ENCODE data around the gene FGF18.
A peak's percentile ranks its signal among the peaks of the same experiment; 100 is the strongest.
"Not testable (repeated sequence)": the region's sequence is repeated elsewhere in the genome, so short reads cannot be mapped to it uniquely, and the experiment has no call there.

The FGF18 gene, protein sequence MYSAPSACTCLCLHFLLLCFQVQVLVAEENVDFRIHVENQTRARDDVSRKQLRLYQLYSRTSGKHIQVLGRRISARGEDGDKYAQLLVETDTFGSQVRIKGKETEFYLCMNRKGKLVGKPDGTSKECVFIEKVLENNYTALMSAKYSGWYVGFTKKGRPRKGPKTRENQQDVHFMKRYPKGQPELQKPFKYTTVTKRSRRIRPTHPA

DNA sequence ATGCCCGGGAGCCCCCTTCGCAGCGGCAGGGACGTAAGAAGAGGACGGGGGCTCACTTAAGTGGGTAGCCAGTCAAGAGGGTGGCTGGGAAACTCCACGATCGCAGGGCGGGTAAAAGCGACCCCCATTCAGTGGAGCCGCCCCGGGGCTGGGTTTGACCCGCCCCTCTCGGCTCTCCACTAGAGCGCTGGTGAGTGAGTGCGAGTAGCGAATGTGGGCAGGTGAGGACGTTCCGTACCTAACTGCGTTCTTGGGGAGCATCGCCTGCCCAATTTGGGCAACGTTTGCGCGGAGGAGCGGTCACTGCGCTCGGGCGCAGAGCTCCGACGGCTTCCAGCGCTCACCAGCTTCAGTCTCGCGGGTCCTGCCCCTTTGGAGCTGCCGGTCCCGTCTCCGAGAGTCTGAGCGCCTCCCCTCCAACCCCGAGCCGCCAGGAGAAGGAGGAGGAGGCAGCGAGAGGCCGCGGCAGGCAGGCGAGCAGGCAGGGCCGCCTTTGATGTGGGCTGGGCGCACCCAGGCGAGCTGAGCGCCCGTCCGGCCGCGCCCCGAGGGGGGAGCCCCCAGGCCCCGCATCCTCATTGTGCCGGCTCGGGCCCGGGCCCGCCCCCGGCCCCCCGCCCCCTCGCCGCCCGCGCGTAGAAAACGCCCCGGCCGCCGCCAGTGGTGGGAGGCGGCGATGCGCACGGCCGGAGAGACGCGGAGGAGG, at the start of gene FGF18:
TSS of gene FGF18 (plus strand) at position 666 of the 706 bp plus-strand sequence. CDS start 553 bp downstream, outside the sequence.
- DNase-seq = peak; percentile 25

DNA sequence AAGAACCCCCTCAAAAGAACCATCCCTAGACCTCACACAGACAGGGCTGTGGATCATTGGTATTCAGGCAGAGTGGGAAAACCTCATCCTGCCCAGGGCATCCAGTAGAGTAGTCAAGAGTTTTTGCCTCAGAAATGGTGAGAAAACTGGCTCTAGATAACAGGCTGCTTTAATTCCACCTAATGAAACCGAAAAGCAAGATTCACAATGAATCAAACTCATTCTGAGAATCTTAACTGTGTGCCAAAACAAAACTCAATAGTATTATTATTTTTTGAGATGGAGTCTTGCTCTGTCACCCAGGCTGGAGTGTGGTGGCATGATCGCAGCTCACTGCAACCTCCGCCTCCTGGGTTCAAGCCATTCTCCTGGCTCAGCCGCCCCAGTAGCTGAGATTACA, 49.5 kb upstream of the FGF18 start:
- no peak for DNase-seq

DNA sequence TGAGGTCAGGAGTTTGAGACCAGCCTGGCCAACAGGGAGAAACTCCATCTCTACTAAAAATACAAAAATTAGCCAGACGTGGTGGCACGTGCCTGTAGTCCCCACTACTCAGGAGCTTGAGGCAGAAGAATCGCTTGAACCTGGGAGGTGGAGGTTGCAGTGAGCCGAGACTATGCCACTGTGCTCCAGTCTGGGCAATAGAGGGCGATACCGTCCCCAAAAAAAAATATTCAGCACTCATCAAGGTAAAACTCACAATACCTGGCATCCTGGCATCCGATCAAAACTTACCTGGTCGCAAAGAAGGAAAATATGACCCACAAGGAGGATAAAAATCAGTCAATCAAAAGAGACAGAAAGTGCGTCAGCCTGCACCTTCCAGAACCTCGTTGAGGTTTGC, 48.6 kb upstream of the FGF18 start:
- DNase-seq = not testable (repeated sequence)

DNA sequence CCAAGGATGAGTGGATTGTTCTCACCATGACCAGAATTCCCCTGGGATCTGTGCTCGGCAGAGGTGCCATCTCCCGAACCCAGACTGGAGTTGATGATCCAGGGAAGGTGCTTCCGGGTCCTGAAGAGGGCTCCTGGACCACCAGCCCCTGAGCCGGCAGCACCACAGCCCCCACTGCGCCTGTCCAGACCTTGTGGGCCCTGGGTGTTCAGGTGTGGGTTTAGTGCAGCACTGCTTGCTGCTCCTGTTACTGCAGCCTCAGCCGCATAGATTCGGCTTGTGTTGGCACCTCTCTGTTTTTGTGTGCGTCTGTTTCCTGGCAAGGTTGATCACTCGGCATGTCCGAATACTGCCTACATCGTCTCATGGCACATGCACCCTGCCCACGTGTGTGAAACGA, 48.1 kb upstream of the FGF18 start:
- no peak for DNase-seq

DNA sequence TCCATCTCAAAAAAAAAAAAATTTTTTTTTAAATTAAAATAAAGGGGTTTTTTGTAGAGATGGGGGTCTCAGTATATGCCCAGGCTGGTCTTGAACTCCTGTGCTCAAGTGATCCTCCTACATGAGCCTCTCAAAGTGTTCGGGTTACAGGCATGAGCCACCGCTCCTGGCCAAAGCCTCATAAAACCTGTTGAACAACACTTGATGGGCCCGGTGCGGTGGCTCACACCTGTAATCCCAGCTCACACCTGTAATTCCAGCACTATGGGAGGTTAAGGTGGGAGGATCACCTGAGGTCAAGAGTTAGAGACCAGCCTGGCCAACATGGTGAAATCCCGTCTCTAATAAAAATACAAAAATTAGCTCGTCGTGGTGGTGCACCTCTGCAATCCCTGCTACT, 39.5 kb upstream of the FGF18 start:
- DNase-seq = no peak

DNA sequence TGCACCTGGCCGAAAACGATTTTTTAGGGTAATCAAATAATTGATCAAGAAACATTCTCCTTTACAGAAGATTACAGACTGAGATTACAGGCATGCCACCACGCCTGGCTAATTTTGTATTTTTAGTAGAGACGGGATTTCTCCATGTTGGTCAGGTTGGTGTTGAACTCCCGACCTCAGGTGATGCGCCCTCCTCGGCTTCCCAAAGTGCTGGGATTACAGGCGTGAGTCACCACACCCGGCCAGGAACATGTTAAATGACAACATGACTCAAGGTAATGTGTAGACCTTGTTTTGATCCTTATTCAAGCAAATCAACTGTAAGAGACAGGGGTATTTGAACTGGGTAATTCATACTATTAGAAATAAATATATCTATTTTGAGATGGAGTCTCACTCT, 35.0 kb upstream of the FGF18 start:
- not testable (repeated sequence) for DNase-seq

DNA sequence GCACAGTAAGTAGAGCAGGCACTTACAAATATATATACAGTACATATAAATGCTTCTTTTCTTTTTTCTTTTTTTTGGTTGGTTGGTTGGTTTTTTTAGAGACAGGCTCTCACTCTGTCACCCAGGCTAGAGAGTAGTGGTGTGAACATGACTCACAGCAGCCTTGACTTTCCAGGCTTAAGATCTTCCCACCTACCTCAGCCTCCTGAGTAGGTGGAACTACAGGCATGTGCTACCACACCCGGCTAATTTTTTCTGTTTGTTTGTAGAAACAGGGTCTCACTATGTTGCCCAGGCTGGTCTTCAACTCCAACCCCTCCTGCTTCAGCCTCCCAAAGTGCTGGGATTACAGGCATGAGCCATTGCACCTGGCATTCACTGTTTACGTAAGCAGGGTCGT, 34.4 kb upstream of the FGF18 start:
- DNase-seq = not testable (repeated sequence)

DNA sequence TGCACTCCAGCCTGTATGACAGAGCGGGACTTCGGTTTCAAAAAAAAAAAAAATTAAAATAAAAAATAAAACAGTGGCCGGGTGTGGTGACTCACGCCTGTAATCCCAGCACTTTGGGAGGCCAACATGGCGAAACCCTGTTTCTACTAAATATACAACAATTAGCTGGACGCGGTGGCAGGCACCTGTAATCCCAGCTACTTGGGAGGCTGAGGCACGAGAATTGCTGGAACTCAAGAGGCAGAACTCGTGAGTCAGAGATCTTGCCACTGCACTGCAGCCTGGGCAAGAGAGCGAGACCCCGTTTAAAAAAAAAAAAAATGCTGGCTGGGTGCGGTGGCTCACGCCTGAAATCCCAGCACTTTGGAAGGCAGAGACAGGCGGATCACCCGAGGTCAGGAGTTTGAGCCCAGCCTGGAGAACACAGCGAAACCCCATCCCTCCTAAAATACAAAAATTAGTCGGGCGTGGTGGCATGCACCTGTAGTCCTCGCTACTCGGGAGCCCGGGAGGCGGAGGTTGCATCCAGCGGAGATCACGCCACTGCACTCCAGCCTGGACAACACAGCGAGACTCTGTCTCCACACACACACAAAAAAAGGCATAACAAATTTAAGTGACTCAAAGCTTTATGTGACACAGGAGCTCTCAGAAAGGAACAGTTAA, 33.3 kb upstream of the FGF18 start:
- no peak for DNase-seq

DNA sequence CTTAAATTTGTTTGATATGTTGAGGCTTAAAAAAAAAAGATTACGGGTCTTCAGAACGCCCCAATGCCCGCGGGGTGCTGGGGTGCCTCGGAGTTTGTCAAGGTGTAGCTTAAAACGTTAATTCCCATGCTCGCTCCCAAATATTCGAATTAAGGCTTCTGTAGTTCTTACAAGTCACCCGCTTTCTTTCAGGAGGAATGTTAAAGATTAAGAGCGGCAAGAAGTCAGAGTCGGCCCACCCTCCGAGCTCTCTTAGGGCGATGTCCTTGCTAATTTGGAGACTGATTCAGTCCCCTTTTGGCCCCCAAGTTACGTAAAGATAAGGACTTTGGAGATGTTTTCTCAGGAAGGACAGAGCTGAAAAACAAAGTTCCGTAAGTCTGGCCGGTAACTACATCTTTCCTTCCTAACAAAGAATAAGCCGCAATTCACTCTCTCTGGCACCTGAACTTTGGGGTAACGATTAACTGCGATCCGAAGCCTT, 32.5 kb upstream of the FGF18 start:
- no peak for DNase-seq

DNA sequence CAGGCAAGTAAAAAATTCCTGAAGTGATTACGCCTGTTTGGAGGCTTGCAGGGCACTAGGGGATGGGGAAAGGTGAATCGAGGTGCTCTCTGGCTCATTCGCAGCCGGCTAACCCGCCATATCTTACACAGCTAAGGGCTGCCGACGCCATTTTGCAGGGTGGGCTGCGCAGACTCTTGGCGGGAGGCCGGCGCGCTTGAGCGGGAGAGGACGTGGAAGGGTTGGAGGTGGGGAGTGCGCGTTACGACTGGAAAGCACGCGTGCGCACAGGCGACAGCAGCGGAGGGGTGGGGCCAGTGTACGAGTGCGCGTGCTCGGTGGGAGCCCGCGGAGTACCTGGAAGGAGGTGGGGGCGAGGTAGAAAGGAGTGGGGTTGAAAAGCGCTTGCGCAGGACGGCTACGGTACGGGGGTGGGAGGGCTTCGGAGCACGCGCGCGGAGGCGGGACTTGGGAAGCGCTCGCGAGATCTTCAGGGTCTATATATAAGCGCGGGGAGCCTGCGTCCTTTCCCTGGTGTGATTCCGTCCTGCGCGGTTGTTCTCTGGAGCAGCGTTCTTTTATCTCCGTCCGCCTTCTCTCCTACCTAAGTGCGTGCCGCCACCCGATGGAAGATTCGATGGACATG, 32.0 kb upstream of the FGF18 start, which contains the start of gene NPM1:
TSS of gene NPM1 (plus strand) at position 505 of the 625 bp plus-strand sequence. CDS start at position 605, 100 bp downstream.
- DNase-seq = peak; percentile 97

DNA sequence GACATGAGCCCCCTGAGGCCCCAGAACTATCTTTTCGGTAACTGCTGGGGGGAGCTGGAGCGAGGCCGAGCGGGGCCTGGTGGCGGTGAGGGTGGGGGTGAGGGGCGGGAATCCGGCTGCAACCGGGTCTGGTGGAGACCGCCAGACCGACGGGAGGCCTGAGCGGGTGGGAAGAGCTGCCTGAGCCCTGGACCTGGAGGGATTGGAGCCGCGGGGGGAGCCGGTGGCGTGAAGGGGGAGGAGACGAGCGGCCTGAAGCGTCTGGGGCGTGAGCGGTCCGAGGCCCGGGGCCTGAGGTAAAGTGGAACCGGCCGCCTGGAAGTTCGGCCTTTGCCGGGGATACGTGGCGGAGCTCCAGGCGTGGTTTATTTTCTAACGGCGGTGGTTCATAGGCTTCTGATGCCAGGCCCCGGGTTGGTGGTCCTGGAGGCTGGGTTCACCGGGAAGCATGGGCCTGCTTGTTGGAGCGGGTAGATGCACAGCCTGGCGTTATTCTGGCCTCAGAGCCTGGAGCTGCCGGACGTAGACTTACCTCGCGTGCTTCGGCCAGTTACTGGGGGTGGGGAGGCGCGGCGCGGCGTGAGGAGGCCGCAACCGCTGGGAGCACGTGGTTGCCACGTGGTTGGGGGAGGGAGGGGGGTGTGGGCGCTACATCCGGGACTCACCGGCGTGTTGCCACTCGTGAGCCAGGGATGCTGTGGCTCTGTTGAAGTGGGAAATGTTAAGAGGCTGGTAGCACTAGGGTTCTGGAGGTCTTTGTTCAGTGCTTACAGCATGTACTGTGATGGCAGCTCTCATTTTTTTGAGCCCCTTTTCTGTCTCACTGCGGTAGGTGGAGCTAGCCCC, 31.3 kb upstream of the FGF18 start:
- DNase-seq = peak; percentile 78

DNA sequence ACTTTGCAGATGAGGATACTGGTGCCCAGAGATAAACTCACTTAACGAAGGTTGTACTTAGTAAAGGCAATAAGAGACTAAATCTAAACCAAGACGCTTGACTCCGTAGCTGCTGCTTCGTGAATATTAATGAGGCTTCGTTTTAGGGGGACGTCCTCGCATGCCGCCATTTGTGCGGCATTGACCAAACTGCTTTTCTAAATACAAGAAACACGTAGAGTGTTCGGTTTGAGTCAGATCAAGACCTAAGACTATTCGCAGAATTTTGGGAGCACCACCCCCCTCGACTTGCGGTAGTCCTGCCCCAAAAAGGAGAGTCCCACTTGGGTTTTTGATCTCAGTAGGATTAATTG, 30.7 kb upstream of the FGF18 start:
- DNase-seq = no peak

DNA sequence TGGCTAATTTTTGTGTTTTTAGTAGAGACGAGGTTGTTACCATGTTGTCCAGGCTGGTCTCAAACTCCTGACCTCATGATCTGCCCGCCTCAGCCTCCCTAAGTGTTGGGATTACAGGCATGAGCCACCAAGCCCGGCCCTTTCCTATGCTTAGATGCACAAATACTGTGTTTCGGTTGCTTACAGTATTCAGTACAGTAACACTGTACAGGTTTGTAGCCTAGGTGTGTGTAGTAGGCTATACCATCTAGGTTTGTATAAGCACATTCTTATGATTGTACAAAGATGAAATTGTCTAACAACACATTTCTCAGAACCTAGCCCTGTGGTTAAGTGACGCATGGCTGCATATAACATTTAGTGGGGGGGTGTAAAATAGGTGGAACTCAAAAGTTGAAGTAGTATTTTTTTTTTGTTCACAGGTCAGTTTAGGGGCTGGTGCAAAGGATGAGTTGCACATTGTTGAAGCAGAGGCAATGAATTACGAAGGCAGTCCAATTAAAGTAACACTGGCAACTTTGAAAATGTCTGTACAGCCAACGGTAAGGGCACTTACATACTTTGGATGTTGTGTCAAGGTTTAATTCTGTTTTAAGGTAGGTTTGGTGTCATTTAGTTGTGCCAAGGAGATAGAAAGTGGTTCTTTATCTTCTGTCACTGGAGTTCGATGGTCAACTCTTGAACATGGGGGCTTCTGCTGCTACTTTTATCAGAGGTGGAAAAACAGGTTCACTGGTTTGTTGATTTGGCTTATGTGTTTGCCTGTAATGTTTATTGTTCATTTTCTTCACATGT, 28.4 kb upstream of the FGF18 start:
- no peak for DNase-seq

DNA sequence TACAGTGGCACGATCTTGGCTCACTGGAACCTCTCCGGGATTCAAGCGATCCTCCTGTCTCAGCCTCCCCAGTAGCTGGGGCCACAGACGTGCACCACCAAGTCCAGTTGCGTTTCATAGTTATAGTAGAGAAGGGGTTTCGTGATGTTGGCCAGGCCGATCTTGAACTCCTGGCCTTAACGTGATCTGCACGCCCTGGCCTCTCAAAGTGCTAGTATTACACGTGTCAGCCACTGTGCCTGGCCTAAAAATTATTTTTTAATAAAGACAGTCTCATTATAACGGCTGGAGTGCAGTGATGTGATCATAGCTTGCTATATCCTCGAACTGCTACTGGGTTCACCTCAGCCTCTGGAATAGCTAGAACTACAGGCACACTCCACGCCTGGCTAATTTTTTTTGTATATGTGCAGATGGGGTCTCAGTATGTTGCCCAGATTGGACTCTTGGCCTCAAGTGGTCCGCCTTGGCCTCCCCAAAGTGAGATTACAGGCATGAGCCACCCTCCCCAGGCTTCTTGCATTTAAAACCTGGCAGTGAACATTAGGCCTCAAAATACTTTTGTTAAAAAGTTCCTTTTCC, 27.4 kb upstream of the FGF18 start:
- DNase-seq = no peak

DNA sequence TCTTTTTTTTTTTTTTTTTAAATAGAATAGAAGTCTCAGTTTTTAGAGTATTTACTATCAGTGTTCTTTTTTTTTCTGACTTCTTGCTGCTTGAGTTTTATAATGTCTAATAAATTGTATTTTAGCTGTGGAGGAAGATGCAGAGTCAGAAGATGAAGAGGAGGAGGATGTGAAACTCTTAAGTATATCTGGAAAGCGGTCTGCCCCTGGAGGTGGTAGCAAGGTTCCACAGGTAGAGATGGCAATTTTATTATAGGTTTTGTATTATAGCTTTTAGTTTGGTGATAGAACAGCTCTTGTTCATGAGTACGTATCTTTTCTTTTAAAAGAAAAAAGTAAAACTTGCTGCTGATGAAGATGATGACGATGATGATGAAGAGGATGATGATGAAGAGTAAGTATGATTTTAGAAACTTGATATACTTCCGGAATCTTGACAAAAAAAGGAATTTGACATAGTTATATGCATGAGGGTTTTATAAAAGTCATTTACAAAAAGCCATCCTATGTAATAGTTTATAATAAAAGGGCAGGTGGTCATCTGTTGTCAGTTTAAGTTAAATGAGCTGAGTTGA, 26.8 kb upstream of the FGF18 start:
- DNase-seq = no peak

DNA sequence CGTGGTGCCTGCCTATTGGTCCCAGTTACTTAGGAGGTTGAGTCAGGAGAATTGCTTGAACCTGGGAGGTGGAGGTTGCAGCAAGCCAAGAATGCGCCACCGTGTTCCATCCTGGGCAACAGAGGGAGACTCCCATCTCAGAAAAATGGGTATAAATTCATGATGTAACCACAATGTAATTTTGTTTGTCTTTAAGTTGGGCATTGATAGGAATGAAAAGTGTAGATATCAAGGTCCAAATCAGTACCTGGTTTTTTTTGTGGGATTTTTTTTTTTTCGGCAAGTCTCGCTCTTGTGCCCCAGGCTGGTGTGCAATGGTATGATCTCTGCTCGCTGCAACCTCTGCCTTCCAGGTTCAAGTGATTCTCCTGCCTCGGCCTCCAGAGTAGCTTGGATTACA, 24.4 kb upstream of the FGF18 start:
- no peak for DNase-seq

DNA sequence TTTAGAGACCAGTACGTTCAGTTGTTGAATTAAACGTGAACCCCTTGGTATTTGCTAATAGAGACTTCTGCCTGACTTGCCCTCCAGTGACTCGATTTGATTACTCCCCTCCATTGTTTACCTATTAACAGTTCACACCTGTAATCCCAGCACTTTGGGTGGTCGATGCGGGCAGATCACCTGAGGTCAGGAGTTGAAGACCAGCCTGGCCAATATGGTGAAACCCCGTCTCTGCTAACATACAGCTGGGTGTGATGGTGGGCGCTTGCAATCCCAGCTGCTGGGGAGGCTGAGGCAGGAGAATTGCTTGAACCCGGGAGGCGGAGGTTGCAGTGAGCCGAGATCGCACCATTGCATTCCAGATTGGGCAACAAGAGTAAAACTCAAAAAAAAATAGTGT, 22.9 kb upstream of the FGF18 start:
- not testable (repeated sequence) for DNase-seq

DNA sequence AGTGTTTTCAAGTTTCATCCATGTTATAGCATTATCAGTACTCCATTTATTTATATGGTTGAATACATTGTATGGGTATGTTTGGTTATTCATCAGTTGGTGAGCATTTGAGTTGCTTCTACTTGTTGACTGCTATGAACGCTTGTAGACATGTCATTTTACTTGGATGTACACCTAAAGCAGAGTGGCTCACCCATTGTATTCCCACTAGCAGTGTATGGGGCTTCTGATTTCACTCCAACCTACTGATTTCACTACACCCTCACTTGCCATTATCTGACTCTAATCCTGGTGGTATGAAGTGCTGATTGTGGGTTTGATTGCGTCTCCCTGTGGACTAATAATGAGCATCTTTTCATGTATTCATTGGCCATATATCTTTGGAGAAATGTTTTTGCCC, 22.3 kb upstream of the FGF18 start:
- no peak for DNase-seq

DNA sequence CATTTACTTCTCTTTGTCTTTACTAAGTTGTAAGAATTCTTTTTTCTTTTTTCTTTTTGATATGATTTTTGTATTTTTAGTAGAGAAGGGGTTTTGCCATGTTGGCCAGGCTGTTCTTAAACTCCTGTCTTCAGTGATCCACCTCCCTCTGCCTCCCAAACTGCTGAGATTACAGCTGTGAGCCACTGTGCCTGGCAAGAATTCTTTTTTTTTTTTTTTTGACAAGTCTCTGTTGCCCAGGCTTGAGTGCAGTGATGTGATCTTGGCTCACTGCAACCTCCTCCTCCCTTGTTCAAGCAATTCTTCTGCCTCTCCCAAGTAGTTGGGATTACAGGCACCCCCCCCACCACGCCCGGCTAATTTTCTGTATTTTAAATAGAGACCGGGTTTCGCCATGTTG, 21.8 kb upstream of the FGF18 start:
- no peak for DNase-seq

DNA sequence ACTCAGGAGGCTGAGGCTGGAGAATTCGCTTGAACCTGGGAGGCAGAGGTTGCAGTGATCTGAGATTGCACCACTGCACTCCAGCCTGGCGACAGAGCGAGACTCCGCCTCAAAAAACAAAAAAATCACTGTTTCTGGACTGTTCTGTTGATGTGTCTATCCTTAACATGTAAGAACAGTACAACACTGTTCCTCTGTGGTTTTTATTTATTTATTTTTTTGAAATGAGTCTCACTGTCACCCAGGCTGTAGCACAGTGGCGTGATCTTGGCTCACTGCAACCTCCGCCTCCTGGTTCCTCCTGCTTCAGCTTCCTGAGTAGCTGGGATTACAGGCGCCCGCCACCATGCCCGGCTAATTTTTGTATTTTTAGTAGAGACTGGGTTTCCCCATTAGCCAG, 20.8 kb upstream of the FGF18 start:
- DNase-seq = not testable (repeated sequence)

DNA sequence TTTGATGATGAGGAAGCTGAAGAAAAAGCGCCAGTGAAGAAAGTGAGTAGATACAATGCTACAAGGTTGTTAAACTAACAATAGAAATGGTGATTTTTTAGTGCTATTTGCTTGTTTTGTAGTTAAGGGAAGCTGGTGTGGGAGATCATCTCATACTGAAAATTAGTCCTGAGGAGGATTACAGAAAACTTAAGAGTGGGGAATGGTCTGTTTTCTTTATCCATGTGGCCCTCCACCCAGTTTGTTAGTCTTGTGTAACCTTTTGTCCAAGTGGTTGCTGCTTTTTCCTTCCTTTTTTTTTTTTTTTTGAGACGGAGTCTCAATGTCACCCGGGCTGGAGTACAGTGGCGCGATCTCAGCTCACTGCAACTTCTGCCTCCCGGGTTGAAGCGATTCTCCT, 19.3 kb upstream of the FGF18 start:
- no peak for DNase-seq

All from activated gamma-delta T cell treated with Interleukin-2 at 50 U/mL for 16 hours (primary cell).